Stimulated activated naive B cell treated with anti-CD40 and anti-IgM and Interleukin-4, amounts not matched to agents 10 μg/mL and 1 μg/mL and 100 μg/mL, for 72 hours (primary cell): Measurements from ENCODE around the gene ATP2B2.

Experiments
- ATAC-seq, 2 donors: fragments of 150-1000 bp; cut with Tn5 transposase; replicated peaks; 2 replicates each; pipeline ENCODE4 v1.10.0; 2021; ENCODE audit warnings: moderate library complexity in 1 of 2
- DNase-seq: peaks from one replicate; pipeline ENCODE4 v3.0.0; 2021
- H3K27ac Mint-ChIP-seq: one replicate; pipeline ENCODE4 v1.8.0; 2022; ENCODE audit warnings: mild to moderate bottlenecking, mixed read lengths
- H3K27me3 Mint-ChIP-seq, 2 donors: one replicate each; pipeline ENCODE4 v1.8.0; 2022; ENCODE audit warnings: mixed read lengths in 2 of 2
- H3K36me3 Mint-ChIP-seq, 2 donors: one replicate each; pipeline ENCODE4 v1.8.0; 2022; ENCODE audit warnings: mixed read lengths in 2 of 2, mild to moderate bottlenecking in 1 of 2
- H3K4me1 Mint-ChIP-seq, 2 donors: one replicate each; pipeline ENCODE4 v1.8.0; 2022; ENCODE audit warnings: mixed read lengths in 2 of 2, mild to moderate bottlenecking in 1 of 2
- H3K4me3 Mint-ChIP-seq, 2 donors: one replicate each; pipeline ENCODE4 v1.8.0; 2022; ENCODE audit warnings: mild to moderate bottlenecking in 2 of 2, mixed read lengths in 2 of 2, moderate library complexity in 1 of 2
- H3K9me3 Mint-ChIP-seq, 2 donors: one replicate each; pipeline ENCODE4 v1.8.0; 2022; ENCODE audit warnings: mixed read lengths in 2 of 2, mild to moderate bottlenecking in 1 of 2

The ATP2B2 gene

GRCh38 chr3:10469441-10470119 is 35.8 kb downstream of the ATP2B2 start:
- no peak for DNase-seq
- Mint-ChIP-seq H3K4me1 (peaks cover 6 to 7% of the 10 kb centered on the region in 2 donors), H3K9me3 (no peaks in the 10 kb centered on the region), H3K27ac (no peak overlapping the region), H3K27me3 (peaks cover 53 to 55% of the 10 kb centered on the region in 2 donors), H3K36me3 (no peaks in the 10 kb centered on the region), H3K4me3 (no peak overlapping the region)
- ATAC-seq = no peak

GRCh38 chr3:10468613-10469354 is 36.6 kb downstream of the ATP2B2 start:
- Mint-ChIP-seq H3K36me3 (no peaks in the 10 kb centered on the region), H3K4me1 (peaks cover 7 to 8% of the 10 kb centered on the region in 2 donors), H3K4me3 (no peak overlapping the region), H3K27me3 (peaks cover 56 to 60% of the 10 kb centered on the region in 2 donors), H3K27ac (no peak overlapping the region), H3K9me3 (no peaks in the 10 kb centered on the region)
- ATAC-seq (no peak), DNase-seq (no peak)

- Mint-ChIP-seq H3K36me3 (no peaks in the 10 kb centered on the region), H3K27ac (no peak overlapping the region), H3K9me3 (no peaks in the 10 kb centered on the region), H3K4me3 (no peak overlapping the region), H3K27me3 (peaks cover 54 to 59% of the 10 kb centered on the region in 2 donors), H3K4me1 (peaks cover 7 to 8% of the 10 kb centered on the region in 2 donors)
- DNase-seq = no peak
- ATAC-seq = no peak
Observed at GRCh38 chr3:10467904-10468612, 37.3 kb downstream of the ATP2B2 start.

- no peak for ATAC-seq
- H3K4me1 Mint-ChIP-seq = peaks cover 8% of the 10 kb centered on the region in 2 donors
- H3K36me3 Mint-ChIP-seq = no peaks in the 10 kb centered on the region
- H3K27me3 Mint-ChIP-seq = peaks cover 45 to 56% of the 10 kb centered on the region in 2 donors
- DNase-seq = no peak
- H3K9me3 Mint-ChIP-seq = no peaks in the 10 kb centered on the region
- no peak overlapping the region for H3K4me3 Mint-ChIP-seq
- no peak overlapping the region for H3K27ac Mint-ChIP-seq
Observed at GRCh38 chr3:10467204-10467603, 38.2 kb downstream of the ATP2B2 start.

GRCh38 chr3:10466186-10466585 is 39.2 kb downstream of the ATP2B2 start:
- Mint-ChIP-seq H3K4me3 (no peak overlapping the region), H3K9me3 (no peaks in the 10 kb centered on the region), H3K4me1 (peaks cover 9 to 12% of the 10 kb centered on the region in 2 donors), H3K36me3 (no peaks in the 10 kb centered on the region), H3K27ac (no peak overlapping the region), H3K27me3 (peaks cover 39 to 56% of the 10 kb centered on the region in 2 donors)
- ATAC-seq = no peak
- DNase-seq = no peak

GRCh38 chr3:10465161-10465560 is 40.2 kb downstream of the ATP2B2 start:
- Mint-ChIP-seq H3K36me3 (no peaks in the 10 kb centered on the region), H3K4me1 (peaks cover 6 to 9% of the 10 kb centered on the region in 2 donors), H3K27ac (no peak overlapping the region), H3K4me3 (no peak overlapping the region), H3K9me3 (no peaks in the 10 kb centered on the region), H3K27me3 (peaks cover 32 to 45% of the 10 kb centered on the region in 2 donors)
- no peak for ATAC-seq
- DNase-seq = no peak

- DNase-seq (no peak), ATAC-seq (no peak)
- H3K4me3 Mint-ChIP-seq = no peak overlapping the region
- no peak overlapping the region for H3K27ac Mint-ChIP-seq
- no peaks in the 10 kb centered on the region for H3K36me3 Mint-ChIP-seq
- H3K4me1 Mint-ChIP-seq = peaks cover 7 to 9% of the 10 kb centered on the region in 2 donors
- peaks cover 20 to 39% of the 10 kb centered on the region in 2 donors for H3K27me3 Mint-ChIP-seq
- H3K9me3 Mint-ChIP-seq = peaks cover 0 to 1% of the 10 kb centered on the region in 2 donors
Observed at GRCh38 chr3:10463533-10464434, 41.6 kb downstream of the ATP2B2 start.

GRCh38 chr3:10462641-10463532 is 42.5 kb downstream of the ATP2B2 start:
- H3K9me3 Mint-ChIP-seq = peaks cover 0 to 1% of the 10 kb centered on the region in 2 donors
- H3K36me3 Mint-ChIP-seq = no peaks in the 10 kb centered on the region
- H3K27me3 Mint-ChIP-seq = peaks cover 14 to 33% of the 10 kb centered on the region in 2 donors
- ATAC-seq (no peak), DNase-seq (no peak)
- no peak overlapping the region for H3K27ac Mint-ChIP-seq
- no peak overlapping the region for H3K4me3 Mint-ChIP-seq
- peaks cover 11 to 12% of the 10 kb centered on the region in 2 donors for H3K4me1 Mint-ChIP-seq

- H3K4me1 Mint-ChIP-seq = peaks cover 26 to 29% of the 10 kb centered on the region in 2 donors
- DNase-seq (no peak), ATAC-seq (no peak)
- H3K9me3 Mint-ChIP-seq = peaks cover 0 to 1% of the 10 kb centered on the region in 2 donors
- no peak overlapping the region for H3K27ac Mint-ChIP-seq
- H3K27me3 Mint-ChIP-seq = peaks cover 8 to 20% of the 10 kb centered on the region in 2 donors
- H3K36me3 Mint-ChIP-seq = no peaks in the 10 kb centered on the region
- H3K4me3 Mint-ChIP-seq = no peak overlapping the region
Observed at GRCh38 chr3:10460951-10461545, 44.3 kb downstream of the ATP2B2 start.

GRCh38 chr3:10459954-10460754 is 45.2 kb downstream of the ATP2B2 start:
- DNase-seq (peak; percentile 47), ATAC-seq (peak; percentile 64 to 70)
- Mint-ChIP-seq H3K27me3 (peaks cover 5 to 19% of the 10 kb centered on the region in 2 donors), H3K4me3 (no peak overlapping the region), H3K27ac (no peak overlapping the region), H3K36me3 (no peaks in the 10 kb centered on the region), H3K9me3 (peaks cover 0 to 1% of the 10 kb centered on the region in 2 donors), H3K4me1 (peaks cover 26 to 29% of the 10 kb centered on the region in 2 donors)

GRCh38 chr3:10457560-10457959 is 47.8 kb downstream of the ATP2B2 start:
- H3K9me3 Mint-ChIP-seq = peaks cover 0 to 1% of the 10 kb centered on the region in 2 donors
- peaks cover 6 to 17% of the 10 kb centered on the region in 2 donors for H3K27me3 Mint-ChIP-seq
- H3K4me3 Mint-ChIP-seq = peak overlapping the region; percentile 3 to 42
- peak overlapping the region; percentile 0 for H3K27ac Mint-ChIP-seq
- DNase-seq (no peak), ATAC-seq (peak; percentile 68 to 75)
- H3K4me1 Mint-ChIP-seq = peaks cover 24 to 29% of the 10 kb centered on the region in 2 donors
- no peaks in the 10 kb centered on the region for H3K36me3 Mint-ChIP-seq

- H3K27ac Mint-ChIP-seq = no peak overlapping the region
- H3K36me3 Mint-ChIP-seq = no peaks in the 10 kb centered on the region
- ATAC-seq (peak; percentile 24 to 28), DNase-seq (no peak)
- H3K4me3 Mint-ChIP-seq = peak overlapping the region; percentile 18 to 42
- peaks cover 0 to 1% of the 10 kb centered on the region in 2 donors for H3K9me3 Mint-ChIP-seq
- H3K27me3 Mint-ChIP-seq = peaks cover 11 to 18% of the 10 kb centered on the region in 2 donors
- H3K4me1 Mint-ChIP-seq = peaks cover 22 to 26% of the 10 kb centered on the region in 2 donors
Observed at GRCh38 chr3:10456981-10457380, 48.4 kb downstream of the ATP2B2 start.
